NCI-H2107 (cell line): Measurements from ENCODE around the gene DIAPH3.

Source experiments
- DNase-seq: peaks from one replicate; lab custom pipeline; 2025; lab: John Stamatoyannopoulos, UW

DIAPH3 gene

GRCh38 chr13:59672445-59672844 is 491.3 kb downstream of the DIAPH3 start:
- no peak for DNase-seq

- DNase-seq = no peak
These were observed 491.8 kb downstream of the DIAPH3 start for GRCh38 chr13:59671881-59672280.

GRCh38 chr13:59666504-59666903 is 497.2 kb downstream of the DIAPH3 start:
- DNase-seq = no peak

- no peak for DNase-seq
These were observed 498.0 kb downstream of the DIAPH3 start for GRCh38 chr13:59665732-59666131.

GRCh38 chr13:59665184-59665583 is 498.5 kb downstream of the DIAPH3 start:
- DNase-seq = no peak

GRCh38 chr13:59664586-59664985 is 499.1 kb downstream of the DIAPH3 start:
- DNase-seq = no peak

- no peak for DNase-seq
These were observed 500.0 kb downstream of the DIAPH3 start for GRCh38 chr13:59663707-59664106.

- no peak for DNase-seq
These were observed 503.1 kb downstream of the DIAPH3 start for GRCh38 chr13:59660582-59660981.

GRCh38 chr13:59659981-59660380 is 503.7 kb downstream of the DIAPH3 start:
- DNase-seq = no peak

- no peak for DNase-seq
These were observed 504.9 kb downstream of the DIAPH3 start for GRCh38 chr13:59658738-59659330.

GRCh38 chr13:59658027-59658737 is 505.5 kb downstream of the DIAPH3 start:
- no peak for DNase-seq

- DNase-seq = no peak
These were observed 509.8 kb downstream of the DIAPH3 start for GRCh38 chr13:59653916-59654315.

- no peak for DNase-seq
These were observed 512.2 kb downstream of the DIAPH3 start for GRCh38 chr13:59651479-59651878.

- no peak for DNase-seq
These were observed 519.7 kb downstream of the DIAPH3 start for GRCh38 chr13:59643906-59644626.

- no peak for DNase-seq
These were observed 520.3 kb downstream of the DIAPH3 start for GRCh38 chr13:59643364-59643841.

- no peak for DNase-seq
These were observed 521.9 kb downstream of the DIAPH3 start for GRCh38 chr13:59641817-59642216.

- no peak for DNase-seq
These were observed 522.5 kb downstream of the DIAPH3 start for GRCh38 chr13:59641261-59641660.

GRCh38 chr13:59638404-59638803 is 525.3 kb downstream of the DIAPH3 start:
- no peak for DNase-seq

GRCh38 chr13:59635589-59635988 is 528.1 kb downstream of the DIAPH3 start:
- no peak for DNase-seq

- DNase-seq = no peak
These were observed 530.4 kb downstream of the DIAPH3 start for GRCh38 chr13:59633290-59633689.

GRCh38 chr13:59631271-59631670 is 532.5 kb downstream of the DIAPH3 start:
- no peak for DNase-seq

- no peak for DNase-seq
These were observed 538.6 kb downstream of the DIAPH3 start for GRCh38 chr13:59625111-59625510.
